HG03103 (cell line): Measurements from ENCODE around the gene GSE1.

Experiments used
- ATAC-seq: cut with Tn5 transposase; IDR thresholded peaks from one replicate; pipeline ENCODE4 v1.9.1; 2021; ENCODE audit warnings: low read depth; ENCODE audit not compliant: unreplicated experiment

Gene GSE1

DNA sequence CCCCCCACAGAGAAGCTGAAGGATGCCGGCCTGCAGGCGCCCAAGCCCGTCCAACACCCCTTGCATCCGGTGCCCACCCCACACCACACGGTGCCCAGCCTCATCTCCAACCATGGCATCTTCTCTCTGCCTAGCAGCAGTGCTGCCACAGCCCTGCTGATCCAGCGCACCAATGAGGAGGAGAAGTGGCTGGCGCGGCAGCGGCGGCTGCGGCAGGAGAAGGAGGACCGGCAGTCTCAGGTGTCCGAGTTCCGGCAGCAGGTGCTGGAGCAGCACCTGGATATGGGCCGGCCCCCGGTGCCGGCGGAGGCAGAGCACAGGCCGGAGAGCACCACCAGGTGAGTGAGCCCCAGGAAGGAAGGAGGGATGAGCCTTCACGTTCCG is 44.1 kb downstream of the GSE1 start:
- ATAC-seq = no peak

DNA sequence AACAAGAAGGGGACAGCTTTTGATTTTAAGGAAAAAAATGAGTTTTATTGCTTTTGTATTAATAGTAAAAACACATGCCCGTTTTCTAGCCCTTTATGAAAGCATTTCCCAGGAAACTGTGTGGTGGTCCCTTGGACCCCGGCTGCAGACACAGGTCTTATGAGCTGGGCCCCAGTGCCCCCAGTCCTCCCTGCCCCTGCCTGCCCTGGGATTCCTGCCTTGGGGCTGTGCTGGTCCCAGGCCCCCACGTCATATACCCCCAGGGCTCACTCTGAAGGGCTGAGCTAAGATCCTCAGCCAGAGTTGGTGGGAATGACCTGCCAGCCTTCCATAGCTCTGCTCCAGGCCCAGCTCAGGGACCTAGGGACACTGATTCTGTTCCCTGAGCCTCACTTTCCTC is 44.9 kb downstream of the GSE1 start:
- ATAC-seq = no peak

DNA sequence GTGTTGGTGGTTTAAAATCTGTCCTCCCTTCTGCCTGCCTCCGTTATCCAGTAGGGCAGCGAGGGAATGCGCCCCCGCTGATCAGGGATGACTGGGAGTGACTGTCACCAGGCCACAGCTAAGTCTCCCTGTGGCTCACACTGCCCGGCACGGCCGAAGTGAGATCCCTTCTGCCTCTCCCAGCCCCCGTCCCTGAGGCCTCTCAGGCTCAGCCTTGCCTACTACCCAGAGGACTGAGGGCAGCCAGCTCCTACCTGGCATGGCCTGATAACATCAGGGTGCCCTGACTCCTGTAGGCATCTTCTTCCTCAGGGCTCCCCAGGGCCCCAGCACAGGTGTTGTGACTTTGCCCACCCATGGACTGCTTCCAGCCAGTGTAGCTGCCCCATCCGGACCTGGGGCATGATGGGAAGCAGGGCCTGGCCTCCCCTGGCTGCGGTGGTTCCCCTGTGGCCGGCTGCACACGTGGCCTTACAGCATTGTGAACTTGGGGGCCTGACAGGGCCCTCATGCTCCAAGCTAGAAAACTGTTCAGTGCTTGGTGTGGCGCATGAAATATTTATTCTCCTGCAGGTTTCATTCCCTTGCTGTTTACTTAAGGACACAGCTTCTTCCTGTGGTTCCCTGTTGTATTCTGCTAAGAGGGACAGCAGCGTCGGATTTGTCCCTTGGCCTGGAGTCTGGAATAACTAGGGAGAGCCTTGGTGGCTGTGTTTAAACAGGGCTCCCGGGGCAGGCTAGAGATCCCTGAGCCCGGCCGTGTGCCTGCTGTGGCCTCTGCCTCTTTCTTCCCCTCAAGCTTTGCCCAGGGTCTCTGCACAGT is 45.6 kb downstream of the GSE1 start:
- ATAC-seq = no peak

- no peak for ATAC-seq
Observed at GRCh38 chr16:85659336-85659735, 46.2 kb downstream of the GSE1 start.

- ATAC-seq = no peak
Observed at GRCh38 chr16:85659805-85660511, 46.8 kb downstream of the GSE1 start.

GRCh38 chr16:85660843-85661739 is 48.0 kb downstream of the GSE1 start:
- no peak for ATAC-seq

GRCh38 chr16:85661740-85662481 is 48.8 kb downstream of the GSE1 start:
- no peak for ATAC-seq

- ATAC-seq = no peak
Observed at GRCh38 chr16:85662482-85662812, 49.3 kb downstream of the GSE1 start.

DNA sequence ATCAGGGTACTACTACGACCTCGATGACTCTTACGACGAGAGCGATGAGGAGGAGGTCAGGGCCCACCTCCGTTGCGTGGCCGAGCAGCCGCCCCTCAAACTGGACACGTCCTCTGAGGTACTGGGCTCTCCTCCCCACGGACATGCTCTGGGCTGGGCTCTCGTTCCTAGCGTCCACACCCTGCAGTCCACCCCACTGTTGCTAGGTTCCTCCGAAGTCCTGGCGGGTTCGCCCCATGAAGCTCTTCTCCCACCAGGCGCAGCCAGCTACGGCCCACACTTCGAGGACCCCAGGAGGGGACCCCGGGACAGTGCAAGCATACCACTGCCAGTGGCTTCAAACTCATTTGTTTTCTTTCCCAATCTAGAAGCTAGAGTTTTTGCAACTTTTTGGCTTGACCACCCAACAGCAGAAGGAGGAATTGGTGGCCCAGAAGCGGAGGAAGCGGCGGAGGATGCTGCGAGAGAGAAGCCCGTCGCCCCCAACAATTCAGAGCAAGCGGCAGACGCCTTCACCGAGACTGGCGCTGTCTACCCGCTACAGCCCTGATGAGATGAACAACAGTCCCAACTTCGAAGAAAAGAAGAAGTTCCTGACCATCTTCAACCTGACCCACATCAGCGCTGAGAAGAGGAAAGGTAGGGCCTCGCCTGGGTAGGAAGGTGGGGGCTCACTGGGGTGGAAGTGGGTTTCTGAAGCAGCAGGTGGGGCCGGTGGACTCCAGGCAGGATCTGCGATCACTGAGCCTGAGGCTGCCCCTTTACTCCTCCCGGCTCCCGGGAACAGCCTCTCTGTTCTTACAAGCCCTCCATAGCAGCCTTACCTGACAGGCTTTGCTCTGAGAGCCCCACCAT is 50.1 kb downstream of the GSE1 start:
- no peak for ATAC-seq

DNA sequence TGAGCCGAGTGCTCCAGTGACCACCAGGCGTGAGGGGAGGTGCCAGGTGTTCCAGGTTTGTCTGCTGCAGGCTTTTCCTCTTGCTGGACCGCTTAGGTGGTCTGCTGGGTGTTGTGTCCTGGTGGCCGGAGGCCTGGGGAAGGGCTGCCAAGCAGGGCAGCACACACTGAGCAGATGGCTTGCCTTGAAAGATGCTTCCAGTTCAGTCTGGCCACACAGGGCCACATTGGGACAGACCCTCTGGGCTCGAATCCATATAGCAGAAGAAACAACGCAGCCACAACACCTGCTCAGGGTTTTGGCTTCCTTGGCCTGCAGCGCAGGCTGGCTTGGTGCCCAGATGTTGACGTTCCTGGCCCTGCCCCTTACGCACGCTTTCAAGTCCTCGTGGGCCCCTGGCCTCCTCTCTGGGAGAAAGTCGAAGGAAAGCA is 50.8 kb downstream of the GSE1 start:
- no peak for ATAC-seq

- ATAC-seq = no peak
Observed at GRCh38 chr16:85664580-85665372, 51.7 kb downstream of the GSE1 start.

GRCh38 chr16:85665373-85665740 is 52.2 kb downstream of the GSE1 start:
- no peak for ATAC-seq

DNA sequence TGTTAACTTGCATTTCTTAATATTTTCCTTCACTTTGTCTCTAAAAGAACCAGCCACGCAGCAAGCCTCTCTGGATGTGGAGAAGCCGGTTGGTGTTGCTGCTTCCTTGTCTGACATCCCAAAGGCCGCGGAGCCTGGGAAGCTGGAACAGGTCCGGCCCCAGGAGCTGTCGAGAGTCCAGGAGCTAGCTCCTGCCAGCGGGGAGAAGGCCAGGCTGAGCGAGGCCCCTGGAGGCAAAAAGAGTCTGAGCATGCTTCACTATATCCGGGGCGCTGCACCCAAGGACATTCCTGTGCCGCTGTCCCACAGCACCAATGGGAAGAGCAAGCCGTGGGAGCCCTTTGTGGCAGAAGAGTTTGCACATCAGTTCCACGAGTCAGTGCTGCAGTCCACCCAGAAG is 52.8 kb downstream of the GSE1 start:
- ATAC-seq = no peak

GRCh38 chr16:85667261-85667660 is 54.1 kb downstream of the GSE1 start:
- no peak for ATAC-seq

DNA sequence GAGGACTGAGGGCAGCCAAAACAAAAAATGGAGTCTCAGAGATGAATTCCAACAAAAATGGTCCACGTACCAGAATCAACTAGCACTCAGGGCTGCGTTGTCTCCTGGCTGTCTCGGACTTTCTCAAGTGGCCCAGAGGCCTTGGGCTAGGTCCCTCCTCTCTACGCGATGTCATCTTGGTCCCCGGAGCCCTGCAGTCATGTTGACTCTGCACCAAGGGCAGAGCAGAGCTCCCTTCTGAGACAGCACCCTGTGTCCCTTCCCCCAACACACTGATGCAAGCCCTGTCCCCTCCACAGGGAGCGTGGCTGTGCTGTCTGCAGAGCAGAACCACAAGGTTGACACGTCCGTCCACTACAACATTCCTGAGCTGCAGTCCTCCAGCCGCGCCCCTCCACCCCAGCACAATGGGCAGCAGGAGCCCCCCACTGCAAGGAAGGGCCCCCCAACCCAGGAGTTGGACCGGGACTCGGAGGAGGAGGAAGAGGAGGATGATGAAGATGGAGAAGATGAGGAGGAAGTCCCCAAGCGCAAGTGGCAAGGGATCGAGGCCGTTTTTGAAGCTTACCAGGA is 54.8 kb downstream of the GSE1 start:
- ATAC-seq = no peak

GRCh38 chr16:85668676-85669424 is 55.7 kb downstream of the GSE1 start:
- no peak for ATAC-seq

DNA sequence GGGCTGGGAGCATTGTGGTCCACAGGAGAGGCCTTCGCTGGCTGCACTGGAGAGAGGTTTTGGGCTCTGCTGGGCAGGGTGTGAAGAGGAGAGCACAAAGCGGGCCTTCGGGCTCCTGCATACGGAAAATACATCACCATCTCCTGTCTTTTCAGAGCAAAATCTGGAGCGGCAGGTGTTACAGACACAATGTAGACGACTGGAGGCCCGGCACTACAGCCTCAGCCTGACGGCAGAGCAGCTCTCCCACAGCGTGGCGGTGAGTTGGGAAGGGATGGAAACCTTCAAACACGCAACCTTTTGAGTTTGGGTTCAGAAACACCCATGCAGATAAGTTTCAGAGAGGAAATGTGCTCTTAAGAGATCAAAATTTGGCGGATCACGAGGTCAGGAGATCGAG is 57.7 kb downstream of the GSE1 start:
- no peak for ATAC-seq
